22Rv1 (cell line): ENCODE measurements around the gene ADK.

Source experiments
- ZFX ChIP-seq: fragments of 450-650 bp; IDR thresholded peaks from 2 replicates; pipeline ENCODE4 v1.6.1; 2017; ENCODE audit warnings: antibody characterized with exemption, borderline replicate concordance
- TF ChIP-seq, protein P1 (sequence below): fragments of 450-650 bp; IDR thresholded peaks from 2 replicates; pipeline ENCODE4 v1.5.1; 2017; ENCODE audit warnings: mild to moderate bottlenecking

- TF ChIP-seq, protein P1, sequence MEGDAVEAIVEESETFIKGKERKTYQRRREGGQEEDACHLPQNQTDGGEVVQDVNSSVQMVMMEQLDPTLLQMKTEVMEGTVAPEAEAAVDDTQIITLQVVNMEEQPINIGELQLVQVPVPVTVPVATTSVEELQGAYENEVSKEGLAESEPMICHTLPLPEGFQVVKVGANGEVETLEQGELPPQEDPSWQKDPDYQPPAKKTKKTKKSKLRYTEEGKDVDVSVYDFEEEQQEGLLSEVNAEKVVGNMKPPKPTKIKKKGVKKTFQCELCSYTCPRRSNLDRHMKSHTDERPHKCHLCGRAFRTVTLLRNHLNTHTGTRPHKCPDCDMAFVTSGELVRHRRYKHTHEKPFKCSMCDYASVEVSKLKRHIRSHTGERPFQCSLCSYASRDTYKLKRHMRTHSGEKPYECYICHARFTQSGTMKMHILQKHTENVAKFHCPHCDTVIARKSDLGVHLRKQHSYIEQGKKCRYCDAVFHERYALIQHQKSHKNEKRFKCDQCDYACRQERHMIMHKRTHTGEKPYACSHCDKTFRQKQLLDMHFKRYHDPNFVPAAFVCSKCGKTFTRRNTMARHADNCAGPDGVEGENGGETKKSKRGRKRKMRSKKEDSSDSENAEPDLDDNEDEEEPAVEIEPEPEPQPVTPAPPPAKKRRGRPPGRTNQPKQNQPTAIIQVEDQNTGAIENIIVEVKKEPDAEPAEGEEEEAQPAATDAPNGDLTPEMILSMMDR = no peak
- no peak for TF ChIP-seq ZFX
These were observed 121.3 kb downstream of the ADK start for GRCh38 chr10:74272288-74272687.
